Mammary epithelial cell (primary cell): ENCODE measurements around the gene PSPN.

Experiments used
- EZH2 ChIP-seq: IDR thresholded peaks from 2 replicates; pipeline ENCODE4 v1.6.1; 2012; ENCODE audit warnings: low read length, inconsistent platforms, borderline replicate concordance
- TF ChIP-seq, protein P1 (sequence below), 2 donors: IDR thresholded peaks in 1 of 2; conservative IDR thresholded peaks in 1 of 2; 2 replicates each; pipeline ENCODE4 v1.5.1; 2011 to 2012; ENCODE audit warnings: inconsistent platforms in 2 of 2, low read length in 2 of 2, mild to moderate bottlenecking in 2 of 2, control low read depth in 1 of 2, low read depth in 1 of 2; ENCODE audit not compliant: insufficient read depth in 1 of 2; ENCODE audit errors: extremely low read depth in 1 of 2

DNA sequence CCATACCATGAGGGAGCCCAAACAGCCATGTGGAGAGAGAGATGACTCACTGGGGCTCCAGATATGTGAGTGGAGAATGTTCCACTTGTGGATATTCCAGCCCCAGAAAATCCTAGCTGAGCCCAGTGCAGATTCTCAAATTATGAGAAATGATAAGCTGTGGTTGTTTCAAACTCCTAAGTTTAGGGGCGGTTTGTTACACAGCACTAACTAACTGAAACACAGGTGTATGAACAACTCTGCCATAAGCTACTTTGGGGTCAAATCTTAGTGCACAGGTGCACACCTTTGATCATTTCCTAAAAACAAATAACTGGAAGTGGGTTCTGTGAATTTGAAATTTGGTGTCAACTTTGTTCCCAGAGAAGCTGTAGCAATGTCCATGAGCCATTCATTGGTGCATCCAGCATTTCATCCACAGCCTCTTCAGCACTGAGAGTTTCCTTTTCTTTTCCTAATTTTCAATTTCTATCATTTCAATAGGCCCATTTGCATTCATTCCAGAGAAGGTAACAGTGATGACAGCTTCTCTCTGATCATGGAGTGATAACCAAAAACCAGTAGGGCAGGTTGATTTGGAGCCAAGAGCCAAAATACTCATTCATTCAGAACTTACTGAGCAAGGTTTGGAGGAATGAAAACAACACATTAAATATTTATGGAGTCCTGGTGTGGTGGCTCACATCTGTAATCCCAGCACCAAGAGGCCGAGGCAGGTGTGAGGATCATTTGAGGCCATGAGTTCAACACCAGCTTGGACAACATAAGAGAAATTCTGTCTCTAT, 23.2 kb downstream of the PSPN start:
- TF ChIP-seq, protein P1, sequence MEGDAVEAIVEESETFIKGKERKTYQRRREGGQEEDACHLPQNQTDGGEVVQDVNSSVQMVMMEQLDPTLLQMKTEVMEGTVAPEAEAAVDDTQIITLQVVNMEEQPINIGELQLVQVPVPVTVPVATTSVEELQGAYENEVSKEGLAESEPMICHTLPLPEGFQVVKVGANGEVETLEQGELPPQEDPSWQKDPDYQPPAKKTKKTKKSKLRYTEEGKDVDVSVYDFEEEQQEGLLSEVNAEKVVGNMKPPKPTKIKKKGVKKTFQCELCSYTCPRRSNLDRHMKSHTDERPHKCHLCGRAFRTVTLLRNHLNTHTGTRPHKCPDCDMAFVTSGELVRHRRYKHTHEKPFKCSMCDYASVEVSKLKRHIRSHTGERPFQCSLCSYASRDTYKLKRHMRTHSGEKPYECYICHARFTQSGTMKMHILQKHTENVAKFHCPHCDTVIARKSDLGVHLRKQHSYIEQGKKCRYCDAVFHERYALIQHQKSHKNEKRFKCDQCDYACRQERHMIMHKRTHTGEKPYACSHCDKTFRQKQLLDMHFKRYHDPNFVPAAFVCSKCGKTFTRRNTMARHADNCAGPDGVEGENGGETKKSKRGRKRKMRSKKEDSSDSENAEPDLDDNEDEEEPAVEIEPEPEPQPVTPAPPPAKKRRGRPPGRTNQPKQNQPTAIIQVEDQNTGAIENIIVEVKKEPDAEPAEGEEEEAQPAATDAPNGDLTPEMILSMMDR (conservative IDR thresholded peaks at IDR 0.05 in 1 of 2, IDR thresholded peaks at IDR 0.05 in 1 of 2; ENCODE audit: extremely low read depth in 1 of 2, insufficient read depth in 1 of 2, low read depth in 1 of 2, low read length in 2 of 2), result no peak
- TF ChIP-seq EZH2, result no peak
